PC-9 (cell line): ENCODE measurements around the gene GLRA3. TPM values are rescaled to one million over a fixed set of nuclear protein-coding genes. Genes with fewer than 3 reads are reported as not detected.

Experiments used
- BruUV-seq: library from RNA; stranded (reverse); fragments of 400-500 nt; replicated peaks from 2 replicates; lab custom pipeline; 2021; lab: Mats Ljungman, UMichigan
- CTCF ChIA-PET: fragments of 300-600 bp; sonication (Branson Sonifier 250); formaldehyde crosslinking; loops from one replicate; lab custom pipeline; 2022; ENCODE audit warnings: antibody characterized with exemption; lab: Charles Lee
- POLR2A ChIA-PET: fragments of 300-600 bp; sonication (Branson Sonifier 250); formaldehyde crosslinking; loops from one replicate; lab custom pipeline; 2022; ENCODE audit warnings: antibody characterized with exemption; ENCODE audit not compliant: unreplicated experiment; lab: Charles Lee
- DNase-seq, 2 experiments: peaks; one replicate each; pipeline versions ENCODE4 v3.0.0 to v3.0.0-alpha.2; 2015 to 2022; ENCODE audit warnings: mixed read lengths in 1 of 2
- H2AFZ ChIP-seq: fragments of 200-600 bp; sonication (generic); 2 replicates; pipeline ENCODE4 v1.8.1; 2017; ENCODE audit warnings: antibody characterized with exemption
- H3F3A ChIP-seq: fragments of 200-600 bp; sonication (generic); 2 replicates; pipeline ENCODE4 v1.8.1; 2017; ENCODE audit warnings: antibody characterized with exemption, mild to moderate bottlenecking, low read depth; ENCODE audit not compliant: insufficient read depth
- H3K27ac ChIP-seq: fragments of 200-600 bp; sonication (generic); 2 replicates; pipeline ENCODE4 v1.6.1; 2016; ENCODE audit warnings: mixed run types
- H3K27me3 ChIP-seq: fragments of 200-600 bp; sonication (generic); 2 replicates; pipeline ENCODE4 v1.6.1; 2016; ENCODE audit warnings: low read depth, mixed run types; ENCODE audit not compliant: insufficient read depth
- H3K36me3 ChIP-seq: fragments of 200-600 bp; sonication (generic); 2 replicates; pipeline ENCODE4 v1.6.1; 2016; ENCODE audit warnings: low read depth, mixed run types
- H3K4me1 ChIP-seq: fragments of 200-600 bp; sonication (generic); replicated peaks from 2 replicates; pipeline ENCODE4 v1.6.1; 2016; ENCODE audit warnings: mixed run types; ENCODE audit not compliant: insufficient read depth
- H3K4me2 ChIP-seq: fragments of 200-600 bp; sonication (generic); 2 replicates; pipeline ENCODE4 v1.6.1; 2017; ENCODE audit warnings: mixed run types
- H3K4me3 ChIP-seq: fragments of 200-600 bp; sonication (generic); 2 replicates; pipeline ENCODE4 v1.6.1; 2016; ENCODE audit warnings: mixed run types
- H3K79me2 ChIP-seq: fragments of 200-600 bp; sonication (generic); 2 replicates; pipeline ENCODE4 v1.6.1; 2017; ENCODE audit warnings: low read depth, mixed run types
- H3K9me2 ChIP-seq: fragments of 200-600 bp; sonication (generic); 2 replicates; pipeline ENCODE4 v1.8.1; 2017; ENCODE audit warnings: mild to moderate bottlenecking; ENCODE audit not compliant: insufficient read depth
- H3K9me3 ChIP-seq: fragments of 200-600 bp; sonication (generic); 2 replicates; pipeline ENCODE4 v1.8.1; 2016; ENCODE audit warnings: low read depth; ENCODE audit not compliant: insufficient read depth
- H4K20me1 ChIP-seq: fragments of 200-600 bp; sonication (generic); 2 replicates; pipeline ENCODE4 v1.8.1; 2017; ENCODE audit not compliant: insufficient read depth
- CTCF ChIP-seq: fragments of 200-600 bp; sonication (generic); conservative IDR thresholded peaks from 2 replicates; pipeline ENCODE4 v1.6.1; 2017; ENCODE audit warnings: mixed run types, antibody characterized with exemption, mild to moderate bottlenecking, moderate library complexity
- EZH2 ChIP-seq: fragments of 200-600 bp; sonication (generic); IDR thresholded peaks from 2 replicates; pipeline ENCODE4 v1.8.0; 2017; ENCODE audit warnings: antibody characterized with exemption, low read depth
- intact Hi-C: fragments of 100-400 bp; cut with micrococcal nuclease; formaldehyde crosslinking; loops from one replicate; pipeline ENCODE4 v1.10.0; 2022; ENCODE audit not compliant: unreplicated experiment
- total RNA-seq: library from RNA; stranded (reverse); gene quantifications from 2 replicates; pipeline ENCODE4 v1.2.3, GENCODE V29; 2021

The GLRA3 gene
- total RNA-seq, 1 experiment from 2014 or later = 0.39 TPM

- TF ChIP-seq EZH2 = no peak
- no peak for TF ChIP-seq CTCF
- H3F3A ChIP-seq = no peaks in the 10 kb centered on the region
- H2AFZ ChIP-seq = no peak overlapping the region
- no peaks in the 10 kb centered on the region for H3K27me3 ChIP-seq
- H3K36me3 ChIP-seq = no peaks in the 10 kb centered on the region
- H3K79me2 ChIP-seq = no peaks in the 10 kb centered on the region
- no TSS peak for BruUV-seq
- no peak overlapping the region for H3K27ac ChIP-seq
- DNase-seq = no peak
- no peak overlapping the region for H3K4me3 ChIP-seq
- H3K4me2 ChIP-seq = no peak overlapping the region
- ChIA-PET CTCF (interaction anchor here (0.6 kb wide), 1 partner anchor 194 kb away, joined by 3 read pairs; no protein-coding TSS in a partner anchor), POLR2A (no interaction called here)
- no peaks in the 10 kb centered on the region for H3K9me3 ChIP-seq
- H3K4me1 ChIP-seq = no peaks in the 10 kb centered on the region
- no peaks in the 10 kb centered on the region for H4K20me1 ChIP-seq
- no peaks in the 10 kb centered on the region for H3K9me2 ChIP-seq
- intact Hi-C loops = loop anchor here (10.0 kb wide), 1 partner anchor 363 kb away; no protein-coding TSS in a partner anchor
These were observed 67.6 kb downstream of the GLRA3 start for GRCh38 chr4:174761451-174761850.

GRCh38 chr4:174757736-174758135 is 71.3 kb downstream of the GLRA3 start:
- H3K27ac ChIP-seq = no peak overlapping the region
- no peaks in the 10 kb centered on the region for H3K4me1 ChIP-seq
- no peaks in the 10 kb centered on the region for H3K9me2 ChIP-seq
- no peaks in the 10 kb centered on the region for H3K36me3 ChIP-seq
- no peaks in the 10 kb centered on the region for H3K79me2 ChIP-seq
- H2AFZ ChIP-seq = no peak overlapping the region
- ChIA-PET POLR2A (no interaction called here), CTCF (no interaction called here)
- H4K20me1 ChIP-seq = no peaks in the 10 kb centered on the region
- no peaks in the 10 kb centered on the region for H3F3A ChIP-seq
- no TSS peak for BruUV-seq
- no peak for DNase-seq
- no peak overlapping the region for H3K4me3 ChIP-seq
- H3K27me3 ChIP-seq = no peaks in the 10 kb centered on the region
- intact Hi-C loops = no loop called here
- no peak for TF ChIP-seq EZH2
- no peak for TF ChIP-seq CTCF
- H3K9me3 ChIP-seq = no peaks in the 10 kb centered on the region
- H3K4me2 ChIP-seq = no peak overlapping the region

GRCh38 chr4:174753021-174753420 is 76.0 kb downstream of the GLRA3 start:
- no TSS peak for BruUV-seq
- intact Hi-C loops = no loop called here
- Histone ChIP-seq H4K20me1 (no peaks in the 10 kb centered on the region), H3K9me3 (no peaks in the 10 kb centered on the region), H3K27me3 (no peaks in the 10 kb centered on the region), H3K79me2 (no peaks in the 10 kb centered on the region), H2AFZ (no peak overlapping the region), H3K36me3 (no peaks in the 10 kb centered on the region), H3K4me1 (no peaks in the 10 kb centered on the region), H3F3A (no peaks in the 10 kb centered on the region), H3K4me3 (no peak overlapping the region), H3K27ac (no peak overlapping the region), H3K4me2 (no peak overlapping the region), H3K9me2 (no peaks in the 10 kb centered on the region)
- DNase-seq = no peak
- ChIA-PET POLR2A (no interaction called here), CTCF (no interaction called here)
- no peak for TF ChIP-seq EZH2

GRCh38 chr4:174752026-174752425 is 77.0 kb downstream of the GLRA3 start:
- CTCF ChIA-PET = no interaction called here

More at GRCh38 chr4:174752026-174752425, 77.0 kb downstream of the GLRA3 start:
- no peaks in the 10 kb centered on the region for H3K4me1 ChIP-seq
- BruUV-seq = no TSS peak
- no peak overlapping the region for H2AFZ ChIP-seq
- no peaks in the 10 kb centered on the region for H3K9me3 ChIP-seq
- no peaks in the 10 kb centered on the region for H3K9me2 ChIP-seq
- H3K27ac ChIP-seq = no peak overlapping the region
- DNase-seq = no peak
- H3K4me2 ChIP-seq = no peak overlapping the region
- no peaks in the 10 kb centered on the region for H3F3A ChIP-seq
- POLR2A ChIA-PET = no interaction called here
- H4K20me1 ChIP-seq = no peaks in the 10 kb centered on the region
- TF ChIP-seq EZH2 (no peak), CTCF (no peak)
- no peaks in the 10 kb centered on the region for H3K79me2 ChIP-seq
- no peaks in the 10 kb centered on the region for H3K27me3 ChIP-seq
- intact Hi-C loops = no loop called here
- no peak overlapping the region for H3K4me3 ChIP-seq
- no peaks in the 10 kb centered on the region for H3K36me3 ChIP-seq
